Testis (tissue), 2 donors: ENCODE results near the gene BABAM2.

Experiments used
- CTCF ChIP-seq, 3 experiments: fragments of 450-650 bp in 2 of 3; fragments of 200-600 bp in 1 of 3; sonication (generic) in 1 of 3; IDR thresholded peaks; one replicate each; pipeline ENCODE4 v1.5.1; 2016 to 2019; ENCODE audit warnings: antibody characterized with exemption in 3 of 3, mild to moderate bottlenecking in 2 of 3, moderate library complexity in 1 of 3
- POLR2A ChIP-seq: fragments of 450-650 bp; IDR thresholded peaks from one replicate; pipeline ENCODE4 v1.6.1; 2017; ENCODE audit warnings: antibody characterized with exemption, mild to moderate bottlenecking, moderate library complexity

DNA sequence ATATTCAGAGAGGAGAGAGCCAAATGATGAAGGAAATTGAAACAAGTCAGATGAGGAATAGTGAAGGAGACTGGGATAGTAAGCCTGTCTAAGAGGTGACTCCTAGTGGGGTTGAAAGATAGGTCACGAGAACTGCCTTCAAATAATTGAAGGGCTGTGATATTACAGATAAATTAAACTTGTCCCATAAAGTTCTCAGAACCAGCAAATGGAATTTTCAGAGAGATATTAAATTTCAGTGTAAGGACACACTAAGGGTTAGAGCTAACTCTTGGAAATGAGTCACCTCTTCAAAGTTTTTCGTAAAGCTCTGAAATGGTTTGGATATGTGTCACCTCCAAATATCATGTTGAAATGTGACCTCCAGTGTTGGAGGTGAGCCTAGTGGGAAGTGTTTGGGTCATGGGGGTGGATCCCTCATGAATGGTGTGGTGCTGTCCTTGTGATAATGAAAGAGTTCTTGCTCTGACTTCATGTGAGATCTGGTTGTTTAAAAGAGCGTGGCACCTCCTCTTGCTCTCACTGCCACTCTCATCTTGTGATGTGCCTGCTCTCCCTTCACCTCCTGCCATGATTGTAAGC lies 87.3 kb downstream of the BABAM2 start:
- no peak for TF ChIP-seq CTCF (IDR thresholded peaks at IDR 0.05)
- no peak for TF ChIP-seq POLR2A
